Tibial nerve (tissue), 4 donors: ENCODE data around the gene GABRA6. TPM values are rescaled to one million over a fixed set of nuclear protein-coding genes. Genes with fewer than 3 reads are reported as not detected.
"Not testable (repeated sequence)": the region's sequence is repeated elsewhere in the genome, so short reads cannot be mapped to it uniquely, and the experiment has no call there.

Experiments used
- DNase-seq, 2 donors: peaks; one replicate each; pipeline ENCODE4 v3.0.0-alpha.2; 2019; ENCODE audit warnings: low spot score in 2 of 2
- H3K27ac ChIP-seq, 4 donors: fragments of 200-600 bp; sonication (generic) in 3 of 4; one replicate each; pipeline ENCODE4 v1.5.1; 2017 to 2019; ENCODE audit warnings: mild to moderate bottlenecking in 1 of 4
- H3K27me3 ChIP-seq, 2 donors: fragments of 200-600 bp; sonication (generic) in 1 of 2; one replicate each; pipeline versions ENCODE4 v1.5.1 to v1.6.0; 2017 to 2019
- H3K36me3 ChIP-seq, 3 donors: fragments of 200-600 bp; sonication (generic); one replicate each; pipeline ENCODE4 v1.5.1; 2018 to 2019
- H3K4me1 ChIP-seq, 4 donors: fragments of 200-600 bp; sonication (generic) in 3 of 4; one replicate each; pipeline ENCODE4 v1.5.1; 2017 to 2019
- H3K4me3 ChIP-seq, 4 donors: fragments of 200-600 bp; sonication (generic) in 3 of 4; one replicate each; pipeline ENCODE4 v1.5.1; 2017 to 2019; ENCODE audit warnings: mild to moderate bottlenecking in 1 of 4, moderate library complexity in 1 of 4
- H3K9me3 ChIP-seq, 4 donors: fragments of 200-600 bp; sonication (generic) in 3 of 4; one replicate each; pipeline ENCODE4 v1.5.1; 2017 to 2019
- CTCF ChIP-seq, 5 experiments: fragments of 200-600 bp in 3 of 5; fragments of 450-650 bp in 2 of 5; sonication (generic) in 3 of 5; IDR thresholded peaks; one replicate each; pipeline ENCODE4 v1.5.1; 2016 to 2019; ENCODE audit warnings: antibody characterized with exemption in 5 of 5, mild to moderate bottlenecking in 3 of 5, moderate library complexity in 2 of 5
- EP300 ChIP-seq, 2 donors: sonication (generic); formaldehyde crosslinking; IDR thresholded peaks; one replicate each; pipeline ENCODE4 v1.6.1; 2017; ENCODE audit warnings: antibody characterized with exemption in 2 of 2, mild to moderate bottlenecking in 1 of 2
- POLR2A ChIP-seq, 2 donors: fragments of 450-650 bp; IDR thresholded peaks; one replicate each; pipeline ENCODE4 v1.6.1; 2017; ENCODE audit warnings: antibody characterized with exemption in 2 of 2, mild to moderate bottlenecking in 2 of 2, moderate library complexity in 2 of 2
- WGBS, 2 donors: methylation state at CpG; one replicate each; pipeline ENCODE4 v1.1.5; 2018; 5-methylcytosine and 5-hydroxymethylcytosine counted together
- total RNA-seq, 4 donors: library from RNA; depleted of rRNA; stranded (reverse); fragments of >200 nt; gene quantifications; one replicate each; pipeline ENCODE4 v1.1.0, GENCODE V29; 2016

Gene GABRA6
- total RNA-seq = not detected

- WGBS, 2 donors = 58 to 70% methylated on average over 4 of the region's 4 CpGs
- no peaks in the 10 kb centered on the region for H3K36me3 ChIP-seq
- no peaks in the 10 kb centered on the region for H3K9me3 ChIP-seq
- no peak for TF ChIP-seq CTCF (IDR thresholded peaks at IDR 0.05)
- no peak for TF ChIP-seq POLR2A (IDR thresholded peaks at IDR 0.05)
- no peak for TF ChIP-seq EP300 (IDR thresholded peaks at IDR 0.05)
- no peak for DNase-seq
- H3K27me3 ChIP-seq = no peaks in the 10 kb centered on the region
- no peaks in the 10 kb centered on the region for H3K4me1 ChIP-seq
- H3K4me3 ChIP-seq = no peak within 1 kb of the TSS
- H3K27ac ChIP-seq = no peak within 1 kb of the TSS
Observed at GRCh38 chr5:161685461-161685860, at the start of gene GABRA6. TSS of gene GABRA6 (plus strand) at chr5:161685721. CDS start at chr5:161685990, 269 bp downstream.

- no peaks in the 10 kb centered on the region for H3K27me3 ChIP-seq
- WGBS, 2 donors = 82 to 87% methylated on average over 1 of the region's 1 CpG
Observed at GRCh38 chr5:161637591-161637990, 47.9 kb upstream of the GABRA6 start.

GRCh38 chr5:161641444-161641843 is 44.1 kb upstream of the GABRA6 start:
- WGBS, 2 donors = 89 to 90% methylated on average over 4 of the region's 4 CpGs
- Histone ChIP-seq H3K4me1 (no peaks in the 10 kb centered on the region), H3K9me3 (no peaks in the 10 kb centered on the region), H3K27me3 (no peaks in the 10 kb centered on the region), H3K4me3 (no peak overlapping the region), H3K36me3 (no peaks in the 10 kb centered on the region), H3K27ac (no peak overlapping the region)
- DNase-seq = no peak
- TF ChIP-seq CTCF (IDR thresholded peaks at IDR 0.05) (no peak), POLR2A (IDR thresholded peaks at IDR 0.05) (no peak), EP300 (IDR thresholded peaks at IDR 0.05) (no peak)

More at GRCh38 chr5:161637591-161637990, 47.9 kb upstream of the GABRA6 start:
- H3K36me3 ChIP-seq = no peaks in the 10 kb centered on the region
- H3K9me3 ChIP-seq = no peaks in the 10 kb centered on the region
- TF ChIP-seq EP300 (IDR thresholded peaks at IDR 0.05) = no peak
- no peak for TF ChIP-seq CTCF (IDR thresholded peaks at IDR 0.05)
- no peak for TF ChIP-seq POLR2A (IDR thresholded peaks at IDR 0.05)
- H3K4me3 ChIP-seq = no peak overlapping the region
- no peak overlapping the region for H3K27ac ChIP-seq
- DNase-seq = no peak
- H3K4me1 ChIP-seq = no peaks in the 10 kb centered on the region

- Histone ChIP-seq H3K4me1 (no peaks in the 10 kb centered on the region), H3K9me3 (no peaks in the 10 kb centered on the region), H3K27ac (no peak overlapping the region), H3K27me3 (no peaks in the 10 kb centered on the region), H3K4me3 (no peak overlapping the region), H3K36me3 (no peaks in the 10 kb centered on the region)
- TF ChIP-seq EP300 (IDR thresholded peaks at IDR 0.05) (no peak), CTCF (IDR thresholded peaks at IDR 0.05) (no peak), POLR2A (IDR thresholded peaks at IDR 0.05) (no peak)
- 83 to 92% methylated on average over 1 of the region's 1 CpG for whole genome bisulfite sequencing, 2 donors
- DNase-seq = no peak
Observed at GRCh38 chr5:161645264-161645663, 40.3 kb upstream of the GABRA6 start.

GRCh38 chr5:161651926-161652325 is 33.6 kb upstream of the GABRA6 start:
- H3K9me3 ChIP-seq = peaks cover 0 to 22% (median 5%) of the 10 kb centered on the region in 4 donors

GRCh38 chr5:161660806-161661205 is 24.7 kb upstream of the GABRA6 start:
- Histone ChIP-seq H3K27ac (no peak overlapping the region), H3K4me1 (no peaks in the 10 kb centered on the region), H3K36me3 (no peaks in the 10 kb centered on the region), H3K9me3 (no peaks in the 10 kb centered on the region), H3K4me3 (no peak overlapping the region), H3K27me3 (no peaks in the 10 kb centered on the region)
- 80 to 88% methylated on average over 9 to 10 of the region's 12 CpGs for WGBS, 2 donors
- no peak for TF ChIP-seq CTCF (IDR thresholded peaks at IDR 0.05)
- DNase-seq = no peak

More at GRCh38 chr5:161651926-161652325, 33.6 kb upstream of the GABRA6 start:
- not testable (repeated sequence) for H3K27me3 ChIP-seq, H3K4me1 ChIP-seq, DNase-seq, H3K36me3 ChIP-seq, H3K4me3 ChIP-seq, H3K27ac ChIP-seq
- 71 to 73% methylated on average over 8 of the region's 8 CpGs for WGBS, 2 donors
